ENCODE measurements around the gene BMP7. TPM values are rescaled to one million over a fixed set of nuclear protein-coding genes. Genes with fewer than 3 reads are reported as not detected.

The BMP7 gene
- total RNA-seq, 1 donor from 2014 or later, result not detected

GRCh38 chr20:57219071-57219677 is 47.3 kb downstream of the BMP7 start:
- Mint-ChIP-seq H3K4me1 (no peaks in the 10 kb centered on the region), H3K27me3 (peaks cover 4% of the 10 kb centered on the region), H3K36me3 (ENCODE audit: low read depth) (no peaks in the 10 kb centered on the region), H3K27ac (no peak overlapping the region), H3K4me3 (no peak overlapping the region), H3K9me3 (no peaks in the 10 kb centered on the region)
- intact Hi-C loops (cut with micrococcal nuclease), result no loop called here
- TF ChIP-seq CTCF (IDR thresholded peaks at IDR 0.05), result no peak
- DNase-seq (no peak), ATAC-seq (ENCODE audit: low read depth) (no peak)
- ChIA-PET CTCF (no interaction called here), POLR2A (no interaction called here)

- H3K9me3 Mint-ChIP-seq, result no peaks in the 10 kb centered on the region
- intact Hi-C loops (cut with micrococcal nuclease), result no loop called here
- H3K36me3 Mint-ChIP-seq (ENCODE audit: low read depth), result no peaks in the 10 kb centered on the region
- H3K4me1 Mint-ChIP-seq, result no peaks in the 10 kb centered on the region
- H3K27me3 Mint-ChIP-seq, result peaks cover 4% of the 10 kb centered on the region
- ATAC-seq (ENCODE audit: low read depth) (no peak), DNase-seq (no peak)
- ChIA-PET POLR2A (no interaction called here), CTCF (no interaction called here)
- no peak overlapping the region for H3K4me3 Mint-ChIP-seq
- no peak overlapping the region for H3K27ac Mint-ChIP-seq
- no peak for TF ChIP-seq CTCF (IDR thresholded peaks at IDR 0.05)
Observed at GRCh38 chr20:57218489-57218888, 48.0 kb downstream of the BMP7 start.

- no peak for TF ChIP-seq CTCF (IDR thresholded peaks at IDR 0.05)
- Mint-ChIP-seq H3K36me3 (ENCODE audit: low read depth) (no peaks in the 10 kb centered on the region), H3K4me1 (no peaks in the 10 kb centered on the region), H3K27me3 (peaks cover 4% of the 10 kb centered on the region), H3K4me3 (no peak overlapping the region), H3K27ac (no peak overlapping the region), H3K9me3 (no peaks in the 10 kb centered on the region)
- intact Hi-C loops (cut with micrococcal nuclease), result no loop called here
- POLR2A ChIA-PET, result no interaction called here
- DNase-seq (no peak), ATAC-seq (ENCODE audit: low read depth) (no peak)
- CTCF ChIA-PET, result no interaction called here
Observed at GRCh38 chr20:57217802-57218201, 48.6 kb downstream of the BMP7 start.

- no peaks in the 10 kb centered on the region for H3K9me3 Mint-ChIP-seq
- peaks cover 9% of the 10 kb centered on the region for H3K27me3 Mint-ChIP-seq
- CTCF ChIA-PET, result no interaction called here
- POLR2A ChIA-PET, result no interaction called here
- no peak overlapping the region for H3K27ac Mint-ChIP-seq
- intact Hi-C loops (cut with micrococcal nuclease), result no loop called here
- DNase-seq (no peak), ATAC-seq (ENCODE audit: low read depth) (no peak)
- H3K36me3 Mint-ChIP-seq (ENCODE audit: low read depth), result no peaks in the 10 kb centered on the region
- no peak for TF ChIP-seq CTCF (IDR thresholded peaks at IDR 0.05)
- H3K4me3 Mint-ChIP-seq, result no peak overlapping the region
- no peaks in the 10 kb centered on the region for H3K4me1 Mint-ChIP-seq
Observed at GRCh38 chr20:57216669-57217068, 49.8 kb downstream of the BMP7 start.

GRCh38 chr20:57215826-57216471 is 50.5 kb downstream of the BMP7 start:
- no peaks in the 10 kb centered on the region for H3K36me3 Mint-ChIP-seq (ENCODE audit: low read depth)
- H3K4me1 Mint-ChIP-seq, result no peaks in the 10 kb centered on the region
- no peak overlapping the region for H3K27ac Mint-ChIP-seq
- no peaks in the 10 kb centered on the region for H3K9me3 Mint-ChIP-seq
- DNase-seq, result no peak
- H3K27me3 Mint-ChIP-seq, result peaks cover 9% of the 10 kb centered on the region
- TF ChIP-seq CTCF (IDR thresholded peaks at IDR 0.05), result no peak
- no peak for ATAC-seq (ENCODE audit: low read depth)
- H3K4me3 Mint-ChIP-seq, result no peak overlapping the region
- intact Hi-C loops (cut with micrococcal nuclease), result no loop called here
- ChIA-PET CTCF (no interaction called here), POLR2A (no interaction called here)
